Vagina (tissue), 2 donors: ENCODE data around the gene NDUFB4.

Experiments
- CTCF ChIP-seq, 3 experiments: fragments of 450-650 bp in 2 of 3; fragments of 200-600 bp in 1 of 3; sonication (generic) in 1 of 3; IDR thresholded peaks; one replicate each; pipeline ENCODE4 v1.5.1; 2017 to 2019; ENCODE audit warnings: antibody characterized with exemption in 3 of 3, mild to moderate bottlenecking in 2 of 3, moderate library complexity in 2 of 3
- POLR2A ChIP-seq, 2 donors: fragments of 450-650 bp; IDR thresholded peaks; one replicate each; pipeline ENCODE4 v1.6.1; 2017; ENCODE audit warnings: antibody characterized with exemption in 2 of 2, mild to moderate bottlenecking in 2 of 2, moderate library complexity in 2 of 2

GRCh38 chr3:120555657-120556509, 40.3 kb upstream of the NDUFB4 start:
- no peak for TF ChIP-seq CTCF (IDR thresholded peaks at IDR 0.05)
- TF ChIP-seq POLR2A (IDR thresholded peaks at IDR 0.05), result no peak
